Caco-2 (cell line): ENCODE results near the gene TMEM19. TPM values are rescaled to one million over a fixed set of nuclear protein-coding genes. Genes with fewer than 3 reads are reported as not detected.

Experiments used
- BruUV-seq: library from RNA; stranded (reverse); fragments of 400-500 nt; replicated peaks from 2 replicates; lab custom pipeline; 2021; lab: Mats Ljungman, UMichigan
- CTCF ChIA-PET: fragments of 300-600 bp; sonication (Branson Sonifier 250); formaldehyde crosslinking; loops from one replicate; lab custom pipeline; 2022; ENCODE audit warnings: antibody characterized with exemption; lab: Charles Lee
- POLR2A ChIA-PET: fragments of 300-600 bp; sonication (Branson Sonifier 250); formaldehyde crosslinking; loops from one replicate; lab custom pipeline; 2022; ENCODE audit warnings: antibody characterized with exemption; lab: Charles Lee
- DNase-seq, 2 experiments: peaks; one replicate each; pipeline versions ENCODE4 v3.0.0 to v3.0.0-alpha.2; 2020 to 2022
- H3K27me3 ChIP-seq: replicated peaks from 2 replicates; pipeline ENCODE4 v1.6.0; 2011; ENCODE audit warnings: low read length; ENCODE audit not compliant: control insufficient read depth, insufficient read depth
- H3K36me3 ChIP-seq: 2 replicates; pipeline ENCODE4 v1.5.1; 2011; ENCODE audit warnings: low read length; ENCODE audit not compliant: control insufficient read depth, insufficient read depth
- H3K4me1 ChIP-seq: fragments of 250-450 bp; sonication (Bioruptor Pico); 2 replicates; pipeline ENCODE4 v1.5.1; 2020; ENCODE audit warnings: mild to moderate bottlenecking
- H3K4me3 ChIP-seq: 2 replicates; pipeline ENCODE4 v1.5.1; 2011; ENCODE audit warnings: low read depth, mild to moderate bottlenecking, control low read depth, low read length
- H3K9me3 ChIP-seq: fragments of 250-450 bp; sonication (Bioruptor Pico); 2 replicates; pipeline ENCODE4 v1.5.1; 2020; ENCODE audit warnings: mild to moderate bottlenecking, moderate library complexity
- H3K27ac Mint-ChIP-seq: one replicate; pipeline ENCODE4 v1.8.0; 2022; ENCODE audit warnings: mixed read lengths; ENCODE audit not compliant: unreplicated experiment
- H3K27me3 Mint-ChIP-seq: one replicate; pipeline ENCODE4 v1.8.0; 2022; ENCODE audit warnings: mixed read lengths; ENCODE audit not compliant: insufficient read depth, unreplicated experiment
- H3K36me3 Mint-ChIP-seq: one replicate; pipeline ENCODE4 v1.8.0; 2022; ENCODE audit warnings: mild to moderate bottlenecking, mixed read lengths; ENCODE audit not compliant: insufficient read depth, unreplicated experiment
- H3K4me1 Mint-ChIP-seq: one replicate; pipeline ENCODE4 v1.8.0; 2022; ENCODE audit warnings: low read depth, mixed read lengths; ENCODE audit not compliant: unreplicated experiment
- H3K4me3 Mint-ChIP-seq: one replicate; pipeline ENCODE4 v1.8.0; 2022; ENCODE audit warnings: mild to moderate bottlenecking, moderate library complexity, mixed read lengths; ENCODE audit not compliant: unreplicated experiment
- H3K9me3 Mint-ChIP-seq: one replicate; pipeline ENCODE4 v1.8.0; 2022; ENCODE audit warnings: mixed read lengths; ENCODE audit not compliant: unreplicated experiment
- intact Hi-C: fragments of 100-400 bp; cut with micrococcal nuclease; formaldehyde crosslinking; loops from one replicate; pipeline ENCODE4 v1.10.0; 2022; ENCODE audit not compliant: unreplicated experiment
- total RNA-seq: library from RNA; stranded (reverse); gene quantifications from 2 replicates; pipeline ENCODE4 v1.2.3, GENCODE V29; 2022
- TF ChIP-seq, protein P1 (sequence below), 2 experiments: fragments of 200-600 bp in 1 of 2; IDR thresholded peaks; 1 replicate in 1 of 2; 2 replicates in 1 of 2; pipeline versions ENCODE4 v1.5.1 to v1.8.0; 2011 to 2022; ENCODE audit warnings: antibody characterized with exemption in 1 of 2, control low read depth in 1 of 2, inconsistent platforms in 1 of 2, low read depth in 1 of 2, low read length in 1 of 2, mild to moderate bottlenecking in 1 of 2, moderate library complexity in 1 of 2; ENCODE audit not compliant: insufficient read depth in 1 of 2, severe bottlenecking in 1 of 2, unreplicated experiment in 1 of 2

The TMEM19 gene
- total RNA-seq, 1 experiment from 2014 or later, result 24.2 TPM

DNA sequence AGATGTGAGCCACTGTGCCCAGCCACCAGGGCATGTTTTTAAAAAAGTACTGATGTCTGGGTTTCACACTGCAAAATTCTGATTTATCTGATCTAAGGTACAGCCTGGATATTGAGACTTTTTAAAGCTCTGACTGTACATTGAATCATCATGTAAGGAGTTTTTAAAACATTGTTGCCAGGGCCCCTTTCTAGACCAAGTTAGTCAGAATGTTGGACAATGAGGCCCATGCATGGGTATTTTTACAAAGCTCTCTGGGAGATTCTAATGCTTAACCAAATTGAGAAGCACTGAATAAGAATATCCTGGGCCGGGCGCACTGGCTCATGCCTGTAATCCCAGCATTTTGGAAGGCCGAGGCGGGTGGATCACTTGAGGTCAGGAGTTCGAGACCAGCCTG, 16.7 kb downstream of the TMEM19 start:
- POLR2A ChIA-PET, result no interaction called here
- TF ChIP-seq, protein P1, sequence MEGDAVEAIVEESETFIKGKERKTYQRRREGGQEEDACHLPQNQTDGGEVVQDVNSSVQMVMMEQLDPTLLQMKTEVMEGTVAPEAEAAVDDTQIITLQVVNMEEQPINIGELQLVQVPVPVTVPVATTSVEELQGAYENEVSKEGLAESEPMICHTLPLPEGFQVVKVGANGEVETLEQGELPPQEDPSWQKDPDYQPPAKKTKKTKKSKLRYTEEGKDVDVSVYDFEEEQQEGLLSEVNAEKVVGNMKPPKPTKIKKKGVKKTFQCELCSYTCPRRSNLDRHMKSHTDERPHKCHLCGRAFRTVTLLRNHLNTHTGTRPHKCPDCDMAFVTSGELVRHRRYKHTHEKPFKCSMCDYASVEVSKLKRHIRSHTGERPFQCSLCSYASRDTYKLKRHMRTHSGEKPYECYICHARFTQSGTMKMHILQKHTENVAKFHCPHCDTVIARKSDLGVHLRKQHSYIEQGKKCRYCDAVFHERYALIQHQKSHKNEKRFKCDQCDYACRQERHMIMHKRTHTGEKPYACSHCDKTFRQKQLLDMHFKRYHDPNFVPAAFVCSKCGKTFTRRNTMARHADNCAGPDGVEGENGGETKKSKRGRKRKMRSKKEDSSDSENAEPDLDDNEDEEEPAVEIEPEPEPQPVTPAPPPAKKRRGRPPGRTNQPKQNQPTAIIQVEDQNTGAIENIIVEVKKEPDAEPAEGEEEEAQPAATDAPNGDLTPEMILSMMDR (IDR thresholded peaks at IDR 0.05; ENCODE audit: insufficient read depth in 1 of 2, low read depth in 1 of 2, low read length in 1 of 2, severe bottlenecking in 1 of 2, unreplicated experiment in 1 of 2), result no peak
- H3K9me3 Mint-ChIP-seq, result no peaks in the 10 kb centered on the region

DNA sequence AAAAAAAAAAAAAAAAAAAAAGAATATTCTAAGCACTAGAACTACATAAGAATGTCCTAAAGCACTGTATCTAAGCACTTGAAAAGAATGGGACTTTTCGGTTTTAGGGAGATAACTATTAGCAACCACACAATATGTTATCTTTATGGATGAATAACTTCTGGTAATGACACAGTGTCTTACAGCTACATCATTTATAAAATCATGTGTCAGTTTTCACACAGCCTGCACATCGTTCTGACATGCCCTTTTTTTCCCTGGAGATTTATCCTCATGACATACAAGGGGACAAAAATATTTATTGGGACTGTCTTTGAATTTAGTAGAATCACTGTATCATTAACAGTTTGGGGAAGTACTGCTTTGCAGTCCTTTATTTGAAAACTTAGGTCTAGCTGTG, 17.3 kb downstream of the TMEM19 start:
- H3K9me3 Mint-ChIP-seq, result no peaks in the 10 kb centered on the region
- intact Hi-C loops, result no loop called here
- H3K4me3 Mint-ChIP-seq, result no peak overlapping the region
- no peaks in the 10 kb centered on the region for H3K4me1 Mint-ChIP-seq
- POLR2A ChIA-PET, result no interaction called here
- no peak overlapping the region for H3K27ac Mint-ChIP-seq
- Histone ChIP-seq H3K4me3 (no peak overlapping the region), H3K4me1 (no peaks in the 10 kb centered on the region), H3K9me3 (no peaks in the 10 kb centered on the region), H3K27me3 (no peaks in the 10 kb centered on the region), H3K36me3 (no peaks in the 10 kb centered on the region; the same call in none of the 2 replicates)
- no peak for DNase-seq
- TF ChIP-seq, protein P1 (IDR thresholded peaks at IDR 0.05; ENCODE audit: insufficient read depth in 1 of 2, low read depth in 1 of 2, low read length in 1 of 2, severe bottlenecking in 1 of 2, unreplicated experiment in 1 of 2), result no peak
- no peaks in the 10 kb centered on the region for H3K27me3 Mint-ChIP-seq
- CTCF ChIA-PET, result no interaction called here
- peaks cover 16% of the 10 kb centered on the region for H3K36me3 Mint-ChIP-seq
- no TSS peak for BruUV-seq

More for the DNA sequence above, 16.7 kb downstream of the TMEM19 start:
- H3K27me3 Mint-ChIP-seq, result no peaks in the 10 kb centered on the region
- H3K4me3 ChIP-seq, result no peak overlapping the region
- H3K36me3 Mint-ChIP-seq, result peaks cover 16% of the 10 kb centered on the region
- no peaks in the 10 kb centered on the region for H3K27me3 ChIP-seq
- CTCF ChIA-PET, result no interaction called here
- H3K27ac Mint-ChIP-seq, result no peak overlapping the region
- no peak for DNase-seq
- BruUV-seq, result no TSS peak
- intact Hi-C loops, result no loop called here
- H3K36me3 ChIP-seq, result no peaks in the 10 kb centered on the region; the same call in none of the 2 replicates
- no peaks in the 10 kb centered on the region for H3K9me3 ChIP-seq
- no peaks in the 10 kb centered on the region for H3K4me1 ChIP-seq
- H3K4me3 Mint-ChIP-seq, result no peak overlapping the region
- H3K4me1 Mint-ChIP-seq, result no peaks in the 10 kb centered on the region

DNA sequence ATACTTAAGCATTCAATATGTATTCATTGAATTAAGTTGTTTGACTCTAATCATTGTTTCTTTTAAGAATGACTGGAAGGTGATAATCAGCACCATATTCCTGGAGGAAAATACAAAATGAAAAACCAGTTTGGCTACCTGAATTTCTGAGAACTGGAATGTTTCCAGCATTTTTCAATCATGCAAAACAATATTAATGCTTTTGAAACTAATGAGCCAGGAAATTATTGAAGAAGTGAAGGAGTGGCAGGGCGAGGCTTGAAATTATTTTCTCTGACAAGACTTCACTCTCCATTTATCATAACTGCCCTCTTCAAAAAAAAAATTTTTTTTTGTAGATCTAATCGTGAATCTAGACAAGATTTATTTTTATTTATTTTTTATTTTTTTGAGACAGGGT, 19.0 kb downstream of the TMEM19 start:
- Mint-ChIP-seq H3K36me3 (peaks cover 16% of the 10 kb centered on the region), H3K9me3 (no peaks in the 10 kb centered on the region), H3K4me1 (peaks cover 4% of the 10 kb centered on the region), H3K4me3 (no peak overlapping the region), H3K27me3 (no peaks in the 10 kb centered on the region), H3K27ac (no peak overlapping the region)
- no TSS peak for BruUV-seq
- H3K9me3 ChIP-seq, result no peaks in the 10 kb centered on the region
- ChIA-PET POLR2A (no interaction called here), CTCF (no interaction called here)
- H3K36me3 ChIP-seq, result no peaks in the 10 kb centered on the region; the same call in none of the 2 replicates
- no peaks in the 10 kb centered on the region for H3K27me3 ChIP-seq
- DNase-seq, result no peak
- TF ChIP-seq, protein P1 (IDR thresholded peaks at IDR 0.05; ENCODE audit: insufficient read depth in 1 of 2, low read depth in 1 of 2, low read length in 1 of 2, severe bottlenecking in 1 of 2, unreplicated experiment in 1 of 2), result no peak
- intact Hi-C loops, result no loop called here
- peaks cover 3% of the 10 kb centered on the region; the same call in 1 of the 2 replicates for H3K4me1 ChIP-seq
- H3K4me3 ChIP-seq, result no peak overlapping the region
